ENCODE measurements around the gene MUS81. TPM values are rescaled to one million over a fixed set of nuclear protein-coding genes. Genes with fewer than 3 reads are reported as not detected.

MUS81 gene
- total RNA-seq, 4 donors from 2014 or later = 68.3 to 101 (median 78.9) TPM

- peak overlapping the region; percentile 80 to 97 (median 90) for H3K4me3 ChIP-seq
- H3K27me3 ChIP-seq = no peaks in the 10 kb centered on the region
- peak overlapping the region; percentile 95 to 99 (median 97) for H3K27ac ChIP-seq
- peaks cover 0 to 47% (median 0%) of the 10 kb centered on the region in 3 donors for H3K36me3 ChIP-seq
- peak in 1 of 3 donors; percentile 54 for DNase-seq
- H3K9me3 ChIP-seq = no peaks in the 10 kb centered on the region
- no peak for TF ChIP-seq CTCF (IDR thresholded peaks at IDR 0.05)
- H3K4me1 ChIP-seq = peaks cover 0 to 29% (median 12%) of the 10 kb centered on the region in 4 donors
These were observed 902 bp downstream of the MUS81 start for GRCh38 chr11:65861165-65861505.

DNA sequence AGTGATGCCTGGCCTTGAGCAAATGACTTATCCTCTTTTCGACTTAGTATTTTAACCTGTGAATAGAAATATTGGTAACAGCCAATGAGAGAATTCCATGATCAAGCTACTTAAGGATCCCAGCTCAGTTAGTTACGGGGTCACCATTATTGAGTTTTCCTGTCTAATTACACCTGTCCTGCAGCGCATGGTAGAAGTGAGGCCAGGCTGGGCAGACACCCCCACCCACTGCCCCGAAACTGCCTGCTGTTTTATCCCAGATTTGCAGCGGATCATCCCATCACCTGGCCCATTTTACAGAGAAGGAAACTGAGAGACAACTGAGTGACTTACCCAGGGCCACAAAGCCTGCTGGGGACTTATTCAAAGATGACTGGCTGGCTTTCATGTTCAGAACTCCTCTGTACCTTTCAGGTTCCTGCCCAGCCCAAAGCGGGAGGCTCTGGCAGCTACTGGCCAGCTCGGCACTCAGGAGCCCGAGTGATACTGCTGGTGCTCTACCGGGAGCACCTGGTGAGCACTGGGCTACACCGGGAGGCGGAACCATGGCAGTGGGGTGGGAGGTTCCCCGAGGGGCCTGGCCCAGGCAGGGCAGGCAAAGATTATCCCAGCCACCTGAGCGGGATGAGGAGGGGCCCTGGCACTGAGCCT, 1.4 kb downstream of the MUS81 start:
- peaks cover 0 to 25% (median 7%) of the 10 kb centered on the region in 4 donors for H3K4me1 ChIP-seq
- TF ChIP-seq CTCF (IDR thresholded peaks at IDR 0.05) (no peak), POLR2A (IDR thresholded peaks at IDR 0.05) (no peak)
- no peaks in the 10 kb centered on the region for H3K27me3 ChIP-seq
- H3K36me3 ChIP-seq = peaks cover 0 to 51% (median 0%) of the 10 kb centered on the region in 3 donors
- DNase-seq = peak in 1 of 3 donors; percentile 72
- H3K9me3 ChIP-seq = no peaks in the 10 kb centered on the region
- peak overlapping the region; percentile 80 to 97 (median 90) for H3K4me3 ChIP-seq
- H3K27ac ChIP-seq = peak overlapping the region; percentile 95 to 99 (median 97)

GRCh38 chr11:65862191-65862735, 2.0 kb downstream of the MUS81 start:
- Histone ChIP-seq H3K36me3 (peaks cover 0 to 57% (median 0%) of the 10 kb centered on the region in 3 donors), H3K27me3 (no peaks in the 10 kb centered on the region), H3K27ac (no peak overlapping the region), H3K9me3 (no peaks in the 10 kb centered on the region), H3K4me1 (peaks cover 0 to 25% (median 6%) of the 10 kb centered on the region in 4 donors), H3K4me3 (no peak overlapping the region)
- no peak for TF ChIP-seq CTCF (IDR thresholded peaks at IDR 0.05)
- TF ChIP-seq POLR2A (IDR thresholded peaks at IDR 0.05) = no peak
- DNase-seq = peak in 1 of 3 donors; percentile 49

DNA sequence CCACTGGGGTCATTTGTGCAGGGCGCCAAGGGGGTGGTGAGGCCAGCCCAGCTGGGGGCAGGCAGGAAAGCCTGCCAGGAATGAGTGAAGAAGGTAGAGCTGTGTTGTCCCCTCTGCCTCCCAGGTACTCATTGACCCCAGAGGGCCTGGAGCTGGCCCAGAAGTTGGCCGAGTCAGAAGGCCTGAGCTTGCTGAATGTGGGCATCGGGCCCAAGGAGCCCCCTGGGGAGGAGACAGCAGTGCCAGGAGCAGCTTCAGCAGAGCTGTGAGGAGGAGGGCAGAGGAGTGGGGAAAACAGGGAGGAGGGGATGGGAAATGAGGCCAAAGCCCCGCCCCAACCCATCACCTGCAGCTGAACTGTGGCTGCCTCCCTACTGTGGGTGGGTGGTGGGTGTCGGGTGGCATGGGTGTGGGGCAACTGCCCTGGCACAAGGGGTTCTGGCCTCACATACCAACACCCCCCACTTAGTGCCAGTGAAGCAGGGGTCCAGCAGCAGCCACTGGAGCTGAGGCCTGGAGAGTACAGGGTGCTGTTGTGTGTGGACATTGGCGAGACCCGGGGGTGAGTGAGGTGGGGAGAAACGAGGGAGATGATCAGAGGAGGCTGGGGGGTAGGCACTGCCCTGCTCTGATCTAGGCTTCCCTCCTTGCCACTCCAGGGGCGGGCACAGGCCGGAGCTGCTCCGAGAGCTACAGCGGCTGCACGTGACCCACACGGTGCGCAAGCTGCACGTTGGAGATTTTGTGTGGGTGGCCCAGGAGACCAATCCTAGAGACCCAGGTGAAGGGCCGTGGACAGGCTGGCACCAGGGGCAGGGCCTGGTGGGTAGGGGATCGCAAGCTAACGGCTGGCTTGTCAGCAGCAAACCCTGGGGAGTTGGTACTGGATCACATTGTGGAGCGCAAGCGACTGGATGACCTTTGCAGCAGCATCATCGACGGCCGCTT, 3.0 kb downstream of the MUS81 start:
- no peaks in the 10 kb centered on the region for H3K27me3 ChIP-seq
- no peak overlapping the region for H3K4me3 ChIP-seq
- H3K4me1 ChIP-seq = peaks cover 0 to 25% (median 6%) of the 10 kb centered on the region in 4 donors
- H3K9me3 ChIP-seq = no peaks in the 10 kb centered on the region
- no peak overlapping the region for H3K27ac ChIP-seq
- H3K36me3 ChIP-seq = peaks cover 0 to 58% (median 0%) of the 10 kb centered on the region in 3 donors
- TF ChIP-seq POLR2A (IDR thresholded peaks at IDR 0.05) (no peak), CTCF (IDR thresholded peaks at IDR 0.05) (no peak)
- DNase-seq = no peak

DNA sequence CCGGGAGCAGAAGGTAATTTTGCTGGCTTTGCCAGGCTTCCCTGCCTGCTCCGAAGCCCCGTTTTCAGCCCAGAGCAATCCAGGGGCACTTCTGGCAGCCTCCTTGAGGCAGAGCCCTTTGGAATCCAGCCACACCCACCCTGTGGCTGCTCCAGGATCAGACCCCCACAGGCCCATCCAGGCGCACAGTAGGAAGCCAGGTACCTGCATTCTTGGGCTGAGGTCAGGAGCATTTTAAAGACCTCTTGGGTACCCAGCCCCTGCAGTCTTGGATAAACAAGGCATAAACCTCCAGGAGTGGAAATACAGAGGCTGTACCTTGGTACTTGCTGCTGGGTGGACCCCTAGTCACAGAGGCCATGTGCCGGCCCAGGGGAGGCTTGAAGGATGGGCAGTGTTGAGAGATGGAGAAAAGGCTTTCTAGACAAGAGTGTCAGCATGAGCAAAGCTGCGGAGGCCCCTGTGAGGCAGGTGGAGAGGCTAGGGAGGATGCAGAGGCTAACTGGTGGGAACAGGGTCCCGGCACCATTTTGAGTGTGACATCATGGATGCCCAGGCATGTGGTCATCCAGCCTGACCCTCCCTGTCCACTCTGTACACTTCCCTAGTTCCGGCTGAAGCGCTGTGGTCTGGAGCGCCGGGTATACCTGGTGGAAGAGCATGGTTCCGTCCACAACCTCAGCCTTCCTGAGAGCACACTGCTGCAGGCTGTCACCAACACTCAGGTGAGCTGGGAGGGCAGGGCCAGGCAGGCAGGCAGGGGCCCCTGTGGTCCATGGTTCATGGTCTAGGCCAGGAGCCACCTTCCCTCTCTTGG, 3.9 kb downstream of the MUS81 start:
- no peak for DNase-seq
- no peak overlapping the region for H3K4me3 ChIP-seq
- TF ChIP-seq POLR2A (IDR thresholded peaks at IDR 0.05) (no peak), CTCF (IDR thresholded peaks at IDR 0.05) (no peak)
- H3K4me1 ChIP-seq = peaks cover 0 to 25% (median 6%) of the 10 kb centered on the region in 4 donors
- no peaks in the 10 kb centered on the region for H3K27me3 ChIP-seq
- H3K36me3 ChIP-seq = peaks cover 0 to 58% (median 0%) of the 10 kb centered on the region in 3 donors
- H3K9me3 ChIP-seq = no peaks in the 10 kb centered on the region
- no peak overlapping the region for H3K27ac ChIP-seq
